ENCODE measurements around the gene KMT2B.
A peak's percentile ranks its signal among the peaks of the same experiment; 100 is the strongest.

The KMT2B gene

DNA sequence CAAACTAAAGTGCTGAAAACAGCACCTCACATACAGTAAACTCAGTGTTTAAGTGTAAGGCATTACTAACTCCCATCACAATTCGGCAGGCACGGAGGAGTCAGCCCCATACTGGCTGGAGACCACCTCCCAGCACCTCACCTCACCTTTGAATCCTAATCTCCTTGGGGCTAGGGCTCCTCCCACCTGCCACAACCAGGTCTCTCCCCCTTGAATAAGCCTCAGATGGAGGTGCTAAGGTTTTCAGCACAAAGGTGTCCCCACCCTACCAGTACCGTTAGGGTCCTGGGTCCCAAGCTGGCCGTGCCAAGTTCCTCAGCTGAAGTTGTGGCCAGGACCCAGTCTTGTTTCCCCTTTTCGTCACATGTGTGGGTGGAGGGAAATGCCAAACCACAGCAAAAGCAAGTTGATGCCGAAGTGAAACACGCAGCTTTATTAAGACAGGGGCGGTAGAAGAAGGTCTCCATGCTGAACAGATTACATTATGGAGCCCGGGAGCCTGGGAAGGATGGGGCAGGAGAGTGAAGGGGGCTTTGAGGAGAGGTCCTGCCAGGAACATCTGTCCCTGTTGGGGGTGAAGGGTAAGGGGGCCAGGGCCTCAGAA lies 24.4 kb downstream of the KMT2B start, which contains the start of gene IGFLR1:
TSS of gene IGFLR1 (minus strand) at position 332 of the 604 bp plus-strand sequence. CDS start 1,272 bp downstream, outside the sequence.
- DNase-seq, result no peak

DNA sequence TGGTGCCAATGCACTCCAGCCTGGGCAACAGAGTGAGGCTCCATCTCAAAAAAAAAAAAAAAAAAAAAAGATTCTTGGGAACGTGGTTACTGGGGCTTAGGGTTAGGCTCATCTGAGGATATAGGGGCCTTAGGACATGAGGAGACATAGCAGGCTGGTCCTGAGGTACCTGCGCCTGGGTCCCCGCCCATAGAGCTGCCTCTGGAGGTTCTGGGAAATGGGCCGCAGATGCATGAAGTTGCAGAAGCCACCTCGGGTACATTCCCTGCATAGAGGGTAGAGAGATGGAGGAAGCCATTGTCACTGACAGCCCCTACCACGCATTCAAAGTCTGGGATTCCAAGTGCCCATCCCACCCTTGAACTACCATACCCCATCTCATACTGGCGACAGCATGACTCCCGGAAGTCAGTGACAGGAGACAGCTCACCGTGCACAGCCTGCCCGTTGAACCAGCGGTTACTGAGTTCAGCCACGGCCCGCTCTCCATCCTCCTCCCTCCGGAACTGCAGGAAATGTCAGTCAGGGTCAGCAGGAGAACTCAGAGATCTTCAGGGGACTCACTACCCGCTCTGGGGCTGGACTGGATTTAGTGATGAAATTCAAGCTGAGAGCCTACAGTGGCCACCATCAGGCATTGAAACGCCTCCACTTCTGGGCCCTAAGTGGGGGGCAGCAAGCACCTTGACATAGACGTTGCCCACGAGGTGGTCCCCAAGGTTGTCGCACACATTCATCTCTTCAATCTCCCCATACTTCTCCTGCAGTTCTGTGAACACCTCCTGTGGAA lies 26.0 kb downstream of the KMT2B start:
- no peak for DNase-seq

DNA sequence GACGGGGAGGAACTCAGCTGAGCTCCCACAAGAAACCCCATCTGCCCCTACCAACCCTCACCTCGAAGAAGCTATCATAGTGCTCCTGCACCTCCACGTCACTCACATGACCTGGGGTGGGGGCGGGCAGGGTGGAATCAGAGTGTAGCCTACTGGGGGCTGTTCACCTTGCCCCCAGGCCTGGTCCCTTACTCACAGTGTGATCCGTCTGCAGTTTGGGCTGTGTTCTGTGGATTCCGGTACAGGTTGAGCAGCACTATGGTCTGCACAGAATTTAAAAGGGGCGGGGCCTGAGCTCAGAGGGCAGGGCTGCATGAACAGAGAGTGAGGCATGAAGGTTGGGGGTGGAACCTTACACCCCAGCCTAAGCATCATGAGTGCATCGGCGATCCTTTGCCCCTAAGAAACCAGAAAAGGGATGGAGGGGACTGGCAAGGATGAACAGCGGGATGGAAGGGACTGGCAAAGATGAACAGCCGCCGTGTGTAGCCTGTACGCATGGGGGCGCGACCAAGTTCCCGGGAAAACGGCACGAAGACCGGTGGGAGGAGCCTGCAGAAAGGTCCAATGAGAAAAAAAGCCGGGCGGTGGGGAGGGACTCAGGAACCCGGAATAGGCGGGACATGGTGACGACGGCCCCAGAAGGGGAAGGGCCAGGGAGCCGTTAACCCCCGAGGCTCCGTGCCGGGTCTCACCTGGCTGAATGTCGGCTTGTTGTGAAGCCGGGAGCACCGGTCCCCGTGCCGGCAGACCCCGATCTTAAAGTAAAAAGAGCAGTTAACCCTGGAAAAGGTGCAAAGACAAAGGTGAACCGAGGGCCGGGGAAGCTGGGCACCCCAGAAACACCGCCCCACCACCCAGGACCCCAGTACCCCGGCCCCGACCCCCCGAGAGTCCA lies 26.9 kb downstream of the KMT2B start:
- peak; percentile 97 for DNase-seq

DNA sequence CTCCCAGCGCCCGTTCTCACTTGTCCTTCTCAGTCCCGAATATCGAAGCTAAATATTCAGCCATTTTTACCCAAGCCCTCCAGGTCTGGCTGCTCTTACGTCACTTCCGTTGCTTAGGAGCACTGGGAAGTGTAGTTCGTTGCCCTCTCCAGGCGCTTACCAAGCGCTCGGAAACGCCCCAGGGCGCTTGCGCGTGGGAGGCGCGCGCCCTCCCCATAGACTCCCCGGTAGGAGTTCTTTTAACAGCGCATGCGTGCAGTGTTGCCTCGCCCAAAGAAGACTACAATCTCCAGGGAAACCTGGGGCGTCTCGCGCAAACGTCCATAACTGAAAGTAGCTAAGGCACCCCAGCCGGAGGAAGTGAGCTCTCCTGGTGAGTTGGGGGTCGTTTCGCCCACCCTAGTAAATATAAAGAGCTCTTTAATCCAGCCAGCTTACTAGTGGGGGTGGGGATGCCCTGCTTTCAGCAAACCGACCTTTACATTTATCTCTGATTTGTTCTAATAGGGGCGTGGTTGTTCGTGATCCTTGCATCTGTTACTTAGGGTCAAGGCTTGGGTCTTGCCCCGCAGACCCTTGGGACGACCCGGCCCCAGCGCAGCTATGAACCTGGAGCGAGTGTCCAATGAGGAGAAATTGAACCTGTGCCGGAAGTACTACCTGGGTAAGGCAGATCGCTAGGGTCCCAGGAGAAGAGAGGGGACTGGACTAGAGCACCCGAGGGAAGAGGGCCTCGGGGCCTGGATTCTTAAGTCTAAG lies 27.7 kb downstream of the KMT2B start, which contains the start of the genes PSENEN and U2AF1L4:
TSS of gene PSENEN (plus strand) at position 324 of the 759 bp plus-strand sequence. CDS start at position 604, 280 bp downstream.
TSS of gene U2AF1L4 (minus strand) at position 91 of the 759 bp plus-strand sequence. CDS start at position 64, 27 bp downstream.
- peak; percentile 99 for DNase-seq

DNA sequence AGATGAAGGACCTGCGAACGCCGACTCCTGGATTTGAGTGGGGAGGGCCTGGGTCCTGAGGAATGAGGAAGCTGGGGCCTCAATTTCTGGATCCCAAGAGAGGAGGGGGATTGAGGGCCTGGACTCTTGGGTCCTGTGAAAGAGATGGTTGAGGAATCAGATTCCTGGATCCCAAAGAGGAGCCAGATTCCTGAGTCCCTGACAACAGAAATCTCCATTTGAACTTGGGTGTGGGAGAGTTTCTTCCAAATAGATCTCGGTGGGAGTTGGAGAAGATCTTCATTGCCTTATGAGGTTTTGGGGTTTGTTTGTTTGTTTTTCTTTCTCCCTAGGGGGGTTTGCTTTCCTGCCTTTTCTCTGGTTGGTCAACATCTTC lies 28.3 kb downstream of the KMT2B start:
- DNase-seq, result no peak

DNA sequence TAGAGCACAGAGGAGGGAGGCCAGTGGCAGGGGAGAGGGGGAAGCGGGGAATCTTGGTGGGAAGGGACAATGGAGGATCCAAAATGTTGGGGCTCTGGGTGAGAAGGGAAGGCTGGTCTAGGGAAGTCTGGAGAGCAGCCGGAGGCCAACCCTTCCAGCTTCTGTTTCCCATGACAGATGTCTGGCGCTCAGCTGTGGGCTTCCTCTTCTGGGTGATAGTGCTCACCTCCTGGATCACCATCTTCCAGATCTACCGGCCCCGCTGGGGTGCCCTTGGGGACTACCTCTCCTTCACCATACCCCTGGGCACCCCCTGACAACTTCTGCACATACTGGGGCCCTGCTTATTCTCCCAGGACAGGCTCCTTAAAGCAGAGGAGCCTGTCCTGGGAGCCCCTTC lies 28.7 kb downstream of the KMT2B start:
- DNase-seq, result no peak

DNA sequence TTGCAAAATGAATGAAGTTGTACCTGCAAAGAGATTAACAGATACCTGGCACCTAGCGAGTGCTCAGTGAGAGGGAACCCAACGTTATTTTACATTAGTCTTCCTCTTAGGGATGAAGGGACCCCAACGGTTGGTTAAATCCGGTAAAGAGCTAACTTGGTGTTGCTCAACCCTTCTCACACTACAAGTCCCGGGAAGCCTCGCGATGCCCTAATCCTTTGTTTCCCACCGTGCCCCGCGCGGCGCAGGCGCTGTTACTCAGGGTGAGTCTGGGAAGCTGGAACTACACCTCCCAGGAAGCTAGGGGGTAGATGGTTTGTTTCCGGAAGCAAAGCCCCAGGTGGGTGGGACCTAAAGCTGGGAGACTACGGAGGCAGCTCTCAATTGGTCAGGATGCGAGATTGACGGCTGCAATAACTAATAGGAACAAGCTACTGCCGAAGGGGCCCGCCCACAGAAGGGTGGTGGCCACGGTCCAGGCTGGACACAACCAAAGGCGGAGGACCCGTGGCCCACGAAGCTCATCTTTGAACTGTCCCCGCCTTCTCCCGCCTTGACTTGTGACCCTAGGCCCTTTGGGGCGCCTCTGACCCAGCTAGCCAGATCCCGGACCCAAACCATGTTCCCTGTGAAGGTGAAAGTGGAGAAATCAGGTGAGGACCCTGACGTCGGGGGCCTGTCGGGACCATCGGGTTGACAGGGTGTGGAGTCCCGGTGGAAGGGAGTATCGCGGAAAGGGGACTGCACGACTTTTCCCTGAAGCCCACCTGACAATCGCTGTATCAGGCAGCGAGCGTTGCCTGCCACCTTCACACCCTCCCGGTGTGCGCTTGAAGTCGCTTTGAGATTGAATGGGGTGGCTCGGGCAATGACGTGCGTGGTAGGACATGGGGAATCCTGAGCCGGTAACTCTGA lies 30.6 kb downstream of the KMT2B start, which contains the start of gene LIN37:
TSS of gene LIN37 (plus strand) at position 471 of the 915 bp plus-strand sequence. CDS start at position 620, 149 bp downstream.
- peak; percentile 99 for DNase-seq

DNA sequence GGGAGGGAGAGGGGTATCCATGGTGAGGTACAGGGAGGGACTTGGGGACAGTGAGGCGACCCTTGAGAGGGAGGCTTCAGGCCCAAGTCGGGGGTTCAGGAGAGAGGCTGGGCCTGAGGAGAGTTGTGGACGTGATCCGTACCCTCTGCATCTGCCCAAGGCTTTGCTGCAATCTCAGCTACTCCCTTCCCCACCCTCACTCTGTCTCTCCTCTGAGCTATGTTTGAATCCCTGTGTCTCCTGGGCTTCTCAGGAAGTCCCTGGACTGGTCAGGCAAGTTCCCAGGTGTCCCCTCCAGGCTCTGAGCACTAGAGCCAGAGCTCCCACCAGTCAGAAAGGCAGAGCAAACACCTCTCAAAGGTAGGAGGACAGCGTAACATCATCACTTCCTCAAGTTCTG lies 32.4 kb downstream of the KMT2B start:
- no peak for DNase-seq

DNA sequence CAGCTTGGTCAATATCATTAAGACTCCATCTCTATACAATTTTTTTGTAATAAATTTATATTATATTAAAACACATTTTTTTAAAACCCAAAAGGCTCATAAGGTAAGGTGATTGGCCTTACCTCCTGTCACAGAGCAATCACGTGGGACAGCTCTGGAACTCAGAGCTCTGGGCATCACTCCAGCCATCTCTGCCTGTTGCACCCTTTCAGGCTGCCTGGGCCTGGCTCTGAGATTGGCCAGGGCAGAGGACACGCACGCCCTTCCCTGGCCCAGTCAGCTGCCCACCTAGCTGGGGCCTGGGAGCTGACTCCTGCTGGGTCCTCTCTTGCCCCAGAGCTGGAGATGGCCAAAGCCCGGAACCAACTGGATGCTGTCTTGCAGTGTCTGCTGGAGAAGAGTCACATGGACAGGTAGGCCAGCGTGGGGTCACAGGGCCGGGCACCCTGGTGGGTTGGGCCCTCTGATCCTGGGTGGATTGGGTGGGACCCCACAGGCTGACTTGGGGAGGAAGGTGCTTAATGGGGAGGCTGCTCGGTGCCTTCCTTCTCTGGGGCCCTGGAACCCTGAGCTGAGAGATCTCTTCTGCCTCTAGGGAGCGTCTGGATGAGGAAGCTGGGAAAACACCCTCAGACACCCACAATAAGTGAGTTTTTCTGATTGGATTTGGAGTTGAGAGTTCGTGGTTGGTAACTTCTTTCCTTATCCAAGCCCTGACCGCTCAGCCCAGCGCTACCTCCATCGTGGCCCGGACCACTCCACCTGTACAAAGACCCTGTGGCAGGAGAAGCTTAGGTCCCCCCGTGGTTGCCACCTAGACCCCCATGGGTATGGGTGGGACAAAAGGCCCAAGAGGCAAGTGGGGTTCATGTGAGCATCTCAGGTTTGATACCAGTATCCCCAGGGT lies 34.3 kb downstream of the KMT2B start:
- DNase-seq, result no peak

DNA sequence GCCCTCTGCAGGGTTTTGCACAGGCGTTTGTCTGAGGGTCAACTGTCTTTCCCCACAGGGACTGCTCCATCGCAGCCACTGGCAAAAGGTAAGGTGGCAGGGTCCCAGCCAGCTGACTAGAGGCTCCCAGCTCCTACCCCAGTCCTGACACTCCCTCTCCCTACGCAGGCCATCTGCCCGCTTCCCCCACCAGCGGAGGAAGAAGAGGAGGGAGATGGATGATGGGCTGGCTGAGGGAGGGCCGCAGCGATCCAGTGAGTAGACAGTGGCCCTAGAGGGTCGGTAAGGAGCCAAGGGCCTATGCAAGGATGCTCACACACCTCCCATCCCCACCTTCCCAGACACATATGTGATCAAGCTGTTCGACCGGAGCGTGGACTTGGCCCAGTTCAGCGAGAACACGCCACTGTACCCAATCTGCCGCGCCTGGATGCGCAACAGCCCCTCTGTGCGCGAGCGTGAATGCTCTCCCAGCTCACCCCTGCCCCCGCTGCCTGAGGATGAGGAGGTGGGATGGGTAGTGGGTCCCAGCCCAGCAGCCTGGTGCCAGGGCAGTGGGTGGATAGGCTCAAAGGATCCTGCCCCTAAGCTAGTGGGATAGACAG lies 35.0 kb downstream of the KMT2B start:
- DNase-seq, result no peak

DNA sequence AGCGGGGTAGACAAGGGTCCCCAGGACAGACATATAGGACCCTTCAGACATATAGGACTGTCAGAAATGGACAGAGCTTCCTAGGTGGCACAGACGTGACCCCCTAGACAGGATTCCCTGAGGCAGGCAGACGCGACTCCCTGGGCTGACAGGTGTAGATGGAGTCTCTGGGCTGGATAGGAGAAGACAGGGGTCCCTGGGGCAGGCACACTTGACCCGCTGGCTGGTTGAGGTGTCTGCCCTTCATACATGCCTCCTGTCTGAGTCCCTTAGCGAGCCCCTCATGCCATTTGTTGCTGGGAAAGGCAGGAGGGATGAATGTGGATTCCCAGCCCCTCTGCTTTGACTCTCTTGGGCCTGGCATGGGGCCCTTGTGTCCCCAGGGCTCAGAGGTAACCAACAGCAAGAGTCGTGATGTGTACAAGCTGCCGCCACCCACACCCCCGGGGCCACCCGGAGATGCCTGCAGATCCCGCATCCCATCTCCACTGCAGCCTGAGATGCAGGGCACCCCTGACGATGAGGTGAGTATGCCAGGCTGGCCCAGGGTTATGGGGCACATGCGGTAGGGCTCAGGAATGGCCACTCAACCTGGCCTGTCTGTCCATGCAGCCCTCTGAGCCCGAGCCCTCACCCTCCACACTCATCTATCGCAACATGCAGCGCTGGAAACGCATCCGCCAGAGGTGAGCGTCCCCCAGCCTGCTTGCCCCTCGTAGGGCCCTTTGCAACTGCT lies 36.0 kb downstream of the KMT2B start:
- no peak for DNase-seq

DNA sequence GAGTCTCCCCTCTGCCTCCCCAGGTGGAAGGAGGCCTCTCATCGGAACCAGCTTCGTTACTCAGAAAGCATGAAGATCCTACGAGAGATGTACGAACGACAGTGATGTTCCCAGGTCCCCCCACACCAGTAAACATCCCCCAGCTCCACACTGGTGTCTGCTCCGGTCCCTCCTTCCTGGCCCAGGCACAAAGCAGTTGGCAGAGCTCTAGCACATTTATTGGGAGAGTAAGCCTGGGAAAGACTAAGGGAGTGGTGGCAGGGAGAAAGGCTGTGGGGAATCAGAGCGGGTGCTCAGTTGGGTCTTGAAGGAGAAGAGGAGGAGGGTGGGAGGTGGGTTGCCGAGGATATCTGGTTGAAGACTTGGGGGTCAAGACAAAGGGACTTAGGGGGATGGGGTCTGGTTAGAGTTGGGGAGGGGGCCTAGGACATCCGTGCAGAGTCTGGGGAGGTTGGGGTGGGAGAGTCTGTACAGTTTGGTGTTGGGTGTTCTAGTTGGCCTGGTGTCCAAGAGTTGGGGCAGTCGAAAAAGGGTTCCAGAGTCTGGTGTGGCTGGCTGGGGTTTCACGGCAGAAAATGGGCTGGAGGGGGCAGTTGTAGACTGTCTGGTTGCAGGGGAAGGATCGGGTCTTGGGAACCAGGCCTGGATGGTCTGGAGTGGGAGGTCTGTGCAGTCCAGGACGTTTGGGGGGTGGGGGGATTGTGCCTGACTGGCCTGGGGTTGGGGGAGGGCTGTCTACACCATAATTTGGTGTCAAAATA lies 36.7 kb downstream of the KMT2B start:
- no peak for DNase-seq

DNA sequence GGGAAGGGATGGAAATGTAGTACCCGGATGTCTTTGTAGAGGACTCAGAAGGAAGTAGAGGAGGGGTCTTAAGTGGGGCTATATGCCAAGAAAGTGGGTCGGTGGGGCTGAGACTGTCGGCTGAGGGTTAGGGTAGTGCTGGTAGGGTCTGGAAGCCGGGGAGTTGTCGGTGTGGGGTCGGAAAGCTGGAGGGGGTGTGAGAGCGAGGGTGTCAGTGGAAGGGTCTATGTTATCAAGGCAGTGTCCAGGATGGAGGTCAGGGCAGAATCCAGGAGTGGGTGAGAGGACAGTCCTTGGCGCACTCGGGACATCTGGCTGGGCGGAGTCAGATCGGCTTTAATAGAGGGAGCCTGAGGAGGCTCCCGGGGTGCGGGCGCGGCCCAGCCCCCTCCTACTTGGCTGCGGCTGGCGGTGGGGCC lies 37.3 kb downstream of the KMT2B start:
- no peak for DNase-seq

DNA sequence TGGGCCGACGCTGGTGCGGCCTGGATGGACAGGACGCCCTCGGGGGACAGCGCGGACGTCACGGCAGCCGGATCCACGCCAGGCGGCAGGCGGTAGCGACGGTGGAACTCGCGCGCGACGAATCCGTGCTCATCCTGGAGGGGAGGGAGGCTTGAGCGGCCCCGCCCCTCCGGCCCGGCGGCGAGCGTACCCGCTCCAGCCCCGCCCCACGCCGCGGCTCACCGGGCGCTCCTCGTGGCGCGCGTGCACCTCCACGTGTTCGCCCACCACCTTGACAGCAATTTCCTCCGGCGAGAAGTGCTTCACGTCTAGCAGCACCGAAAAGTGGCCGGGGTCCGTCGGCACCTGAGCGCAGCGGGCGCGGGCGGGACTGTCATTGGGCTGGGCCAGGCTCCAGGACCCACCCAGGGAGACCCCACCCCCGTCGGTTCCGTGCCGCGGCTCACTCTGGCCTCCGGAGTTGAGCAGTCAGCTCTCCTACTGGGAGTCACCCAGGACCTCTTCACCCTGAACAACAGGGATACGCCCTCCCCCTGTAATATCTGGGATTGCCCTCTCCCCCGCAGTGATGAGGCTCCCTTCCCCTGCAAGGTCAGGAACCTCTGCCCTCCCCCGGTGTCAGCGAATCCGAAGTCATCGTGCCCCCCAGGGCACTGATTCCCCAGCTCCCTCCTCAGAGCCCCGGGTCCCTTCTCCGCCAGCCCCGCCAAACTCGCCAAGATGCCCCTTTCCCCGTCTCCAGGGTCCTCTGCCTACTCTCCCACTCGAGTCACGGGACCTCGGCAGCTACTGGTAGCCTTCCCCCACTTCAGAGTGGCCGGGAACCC lies 38.0 kb downstream of the KMT2B start:
- peak; percentile 67 for DNase-seq

DNA sequence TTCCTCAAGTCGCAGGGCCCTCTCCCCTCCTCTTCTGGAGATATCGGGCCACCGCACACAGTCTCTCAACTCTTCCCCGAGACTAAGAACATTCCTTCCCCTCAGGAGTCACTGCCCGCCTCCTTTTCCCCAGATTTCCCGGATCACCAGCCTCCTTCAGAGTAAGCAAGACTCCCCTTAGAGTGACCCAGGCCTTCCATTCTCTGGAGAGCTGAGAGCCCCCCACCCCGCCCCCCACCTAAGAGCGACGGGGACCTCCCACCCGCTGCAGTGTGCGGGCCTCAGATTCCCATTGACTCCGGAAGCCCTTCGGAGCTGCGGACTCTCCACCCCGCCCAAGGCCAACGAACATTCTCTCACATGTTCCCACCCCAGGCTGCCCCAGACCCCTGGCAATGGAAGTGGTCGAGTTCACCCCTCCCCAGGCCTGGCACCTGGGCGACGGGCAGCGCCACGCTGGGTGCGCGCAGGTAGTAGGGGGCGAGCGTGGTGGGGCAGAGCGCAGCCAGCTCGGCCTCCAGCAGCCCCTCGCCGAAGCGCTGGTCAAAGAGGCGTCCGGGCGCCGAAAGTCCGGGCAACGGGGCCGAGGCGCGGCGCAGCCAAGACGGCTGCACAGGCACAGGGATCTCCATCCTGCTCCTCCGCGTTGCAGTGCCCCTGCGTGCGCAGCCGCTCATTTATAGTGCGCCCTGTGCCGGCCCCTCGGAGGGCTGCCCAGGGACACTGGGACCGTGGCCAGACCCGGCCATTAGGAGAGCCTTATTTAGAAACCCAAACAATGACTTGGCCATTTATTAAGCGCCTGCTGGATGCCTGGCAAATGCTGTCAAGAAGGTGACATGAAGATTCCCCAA lies 38.8 kb downstream of the KMT2B start, which contains the start of gene HSPB6:
TSS of gene HSPB6 (minus strand) at position 653 of the 854 bp plus-strand sequence. CDS start at position 632, 21 bp downstream.
- DNase-seq, result peak; percentile 67

DNA sequence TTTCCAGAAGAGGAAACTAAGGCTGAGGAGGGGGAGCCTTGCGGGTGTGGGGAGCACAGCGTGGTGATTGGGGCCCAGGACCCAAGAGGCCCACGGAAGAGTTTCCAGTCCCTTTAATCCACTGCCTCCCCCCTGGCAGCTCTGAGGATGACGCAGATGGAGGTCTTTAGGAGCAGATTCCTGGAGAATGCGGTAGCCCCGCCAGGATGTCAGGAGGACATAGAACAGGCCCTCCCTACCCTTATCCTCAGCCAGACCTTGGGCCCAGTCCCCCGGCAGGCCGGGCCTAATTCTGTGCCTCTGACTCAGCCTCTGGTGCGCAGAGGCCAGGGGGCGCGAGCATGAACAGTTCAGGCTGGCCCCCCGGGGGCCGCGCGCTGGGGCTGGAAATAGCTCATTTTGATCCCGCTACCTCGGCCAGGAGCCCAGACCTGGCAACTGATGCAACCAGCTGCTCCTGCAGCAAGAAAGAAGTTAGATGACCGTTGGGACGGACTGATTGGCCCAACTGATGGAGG lies 39.5 kb downstream of the KMT2B start:
- DNase-seq, result peak; percentile 96
